GM19467 (cell line): ENCODE results near the gene KCNMB2.

ENCODE experiments used
- ATAC-seq: cut with Tn5 transposase; IDR thresholded peaks from one replicate; pipeline ENCODE4 v1.9.1; 2021; ENCODE audit warnings: mild to moderate bottlenecking, moderate library complexity; ENCODE audit not compliant: unreplicated experiment

KCNMB2 gene

GRCh38 chr3:178634975-178635374 lies 98.7 kb downstream of the KCNMB2 start:
- no peak for ATAC-seq

GRCh38 chr3:178637802-178638201 lies 101.6 kb downstream of the KCNMB2 start:
- ATAC-seq, result no peak

GRCh38 chr3:178645503-178645902 lies 109.3 kb downstream of the KCNMB2 start:
- no peak for ATAC-seq

- no peak for ATAC-seq
These were observed 110.1 kb downstream of the KCNMB2 start for GRCh38 chr3:178646186-178646862.

GRCh38 chr3:178655488-178655887 lies 119.3 kb downstream of the KCNMB2 start:
- no peak for ATAC-seq

GRCh38 chr3:178658694-178659325 lies 122.6 kb downstream of the KCNMB2 start:
- ATAC-seq, result no peak

GRCh38 chr3:178663201-178663934 lies 127.1 kb downstream of the KCNMB2 start:
- ATAC-seq, result peak; percentile 48

- ATAC-seq, result no peak
These were observed 129.5 kb downstream of the KCNMB2 start for GRCh38 chr3:178665747-178666146.

- no peak for ATAC-seq
These were observed 132.9 kb downstream of the KCNMB2 start for GRCh38 chr3:178669022-178669601.

GRCh38 chr3:178669758-178670157 lies 133.5 kb downstream of the KCNMB2 start:
- peak; percentile 40 for ATAC-seq

- ATAC-seq, result peak; percentile 32
These were observed 135.1 kb downstream of the KCNMB2 start for GRCh38 chr3:178671377-178671776.

GRCh38 chr3:178671791-178672190 lies 135.6 kb downstream of the KCNMB2 start:
- peak; percentile 58 for ATAC-seq

- ATAC-seq, result no peak
These were observed 136.0 kb downstream of the KCNMB2 start for GRCh38 chr3:178672275-178672674.

GRCh38 chr3:178673529-178673928 lies 137.3 kb downstream of the KCNMB2 start:
- no peak for ATAC-seq

GRCh38 chr3:178676077-178676476 lies 139.8 kb downstream of the KCNMB2 start:
- no peak for ATAC-seq

GRCh38 chr3:178676942-178677790 lies 140.9 kb downstream of the KCNMB2 start:
- no peak for ATAC-seq

GRCh38 chr3:178677961-178678360 lies 141.7 kb downstream of the KCNMB2 start:
- ATAC-seq, result no peak

- no peak for ATAC-seq
These were observed 143.8 kb downstream of the KCNMB2 start for GRCh38 chr3:178680037-178680436.

- ATAC-seq, result no peak
These were observed 144.3 kb downstream of the KCNMB2 start for GRCh38 chr3:178680489-178680888.

- no peak for ATAC-seq
These were observed 148.8 kb downstream of the KCNMB2 start for GRCh38 chr3:178684881-178685590.
